AG10803 (cell line): ENCODE measurements around the gene FOXD3.

Source experiments
- DNase-seq: peaks from one replicate; pipeline ENCODE4 v3.0.0; 2010; ENCODE audit warnings: low read depth
- H3K4me3 ChIP-seq: 2 replicates; pipeline ENCODE4 v1.5.1; 2011; ENCODE audit warnings: mild to moderate bottlenecking, low read length, control low read depth
- TF ChIP-seq, protein P1 (sequence below): conservative IDR thresholded peaks from 2 replicates; pipeline ENCODE4 v1.5.1; 2011; ENCODE audit warnings: mild to moderate bottlenecking, low read length, control low read depth, inconsistent platforms

The FOXD3 gene

DNA sequence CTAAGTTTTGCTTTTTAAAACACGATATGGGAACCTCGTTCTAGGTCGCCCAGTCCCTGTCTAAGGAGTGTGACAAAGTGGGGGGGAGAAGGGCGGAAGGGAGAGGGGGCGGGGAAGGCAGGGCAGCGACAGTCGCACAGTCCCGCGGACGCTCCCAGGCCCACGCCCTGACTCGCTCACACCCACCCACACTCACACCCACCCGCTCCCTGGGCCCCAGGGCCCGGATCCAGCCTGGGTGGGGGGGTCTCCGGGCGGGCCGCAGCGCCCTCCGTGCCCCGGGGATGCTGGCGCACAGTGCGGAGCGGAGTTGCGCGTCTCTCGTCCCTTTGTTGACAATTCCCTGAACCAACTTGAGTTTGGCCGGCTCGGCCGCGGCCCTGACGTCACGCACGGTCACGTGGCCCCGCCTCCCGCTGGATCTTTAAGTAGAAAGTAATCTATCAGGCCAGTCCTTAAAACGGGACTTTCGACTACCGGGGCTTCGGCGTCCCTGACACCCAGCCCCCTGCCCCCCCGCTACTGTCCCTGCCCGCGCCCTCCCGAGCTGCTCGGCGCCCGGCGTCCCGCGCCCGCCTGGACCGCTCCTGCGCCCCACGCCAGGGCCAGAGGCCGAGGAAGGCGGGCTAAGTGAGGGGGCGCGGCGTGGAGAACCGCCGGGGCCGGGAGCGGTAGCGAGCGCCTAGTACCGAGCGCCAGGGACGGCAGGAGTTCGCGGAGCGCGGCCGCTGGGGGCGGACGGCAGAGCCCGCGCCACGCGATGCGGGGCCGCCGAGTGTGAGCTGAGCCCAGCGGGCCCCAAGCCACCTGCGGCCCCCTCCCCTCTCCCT lies at the start of gene FOXD3:
FOXD3 (plus strand) TSS at position 454 of the 830 bp plus-strand sequence. CDS start 492 bp downstream, outside the sequence.
- peak; percentile 24 for DNase-seq
- H3K4me3 ChIP-seq, result peak within 1 kb of the TSS; percentile 52
- TF ChIP-seq, protein P1, sequence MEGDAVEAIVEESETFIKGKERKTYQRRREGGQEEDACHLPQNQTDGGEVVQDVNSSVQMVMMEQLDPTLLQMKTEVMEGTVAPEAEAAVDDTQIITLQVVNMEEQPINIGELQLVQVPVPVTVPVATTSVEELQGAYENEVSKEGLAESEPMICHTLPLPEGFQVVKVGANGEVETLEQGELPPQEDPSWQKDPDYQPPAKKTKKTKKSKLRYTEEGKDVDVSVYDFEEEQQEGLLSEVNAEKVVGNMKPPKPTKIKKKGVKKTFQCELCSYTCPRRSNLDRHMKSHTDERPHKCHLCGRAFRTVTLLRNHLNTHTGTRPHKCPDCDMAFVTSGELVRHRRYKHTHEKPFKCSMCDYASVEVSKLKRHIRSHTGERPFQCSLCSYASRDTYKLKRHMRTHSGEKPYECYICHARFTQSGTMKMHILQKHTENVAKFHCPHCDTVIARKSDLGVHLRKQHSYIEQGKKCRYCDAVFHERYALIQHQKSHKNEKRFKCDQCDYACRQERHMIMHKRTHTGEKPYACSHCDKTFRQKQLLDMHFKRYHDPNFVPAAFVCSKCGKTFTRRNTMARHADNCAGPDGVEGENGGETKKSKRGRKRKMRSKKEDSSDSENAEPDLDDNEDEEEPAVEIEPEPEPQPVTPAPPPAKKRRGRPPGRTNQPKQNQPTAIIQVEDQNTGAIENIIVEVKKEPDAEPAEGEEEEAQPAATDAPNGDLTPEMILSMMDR, result no peak

DNA sequence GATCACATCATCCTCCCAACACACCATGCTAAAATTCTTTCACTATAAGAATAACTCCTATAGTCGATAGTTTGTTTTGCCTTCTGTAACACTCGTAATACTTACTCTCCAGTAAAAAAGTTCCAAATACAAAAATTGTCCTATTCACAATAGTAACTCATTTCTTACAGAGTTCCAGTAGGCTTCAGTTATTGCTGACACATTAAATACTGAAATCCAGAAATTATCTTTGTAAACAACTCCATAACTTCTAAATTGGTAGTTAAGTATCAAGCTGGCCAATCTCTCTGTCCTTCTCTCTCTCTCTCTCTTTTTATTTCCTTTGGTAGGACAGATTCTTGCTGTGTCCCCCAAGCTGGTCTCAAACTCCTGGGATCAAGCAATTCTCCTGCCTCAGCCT lies 49.6 kb upstream of the FOXD3 start:
- H3K4me3 ChIP-seq, result no peak overlapping the region
- TF ChIP-seq, protein P1, result no peak
- no peak for DNase-seq

DNA sequence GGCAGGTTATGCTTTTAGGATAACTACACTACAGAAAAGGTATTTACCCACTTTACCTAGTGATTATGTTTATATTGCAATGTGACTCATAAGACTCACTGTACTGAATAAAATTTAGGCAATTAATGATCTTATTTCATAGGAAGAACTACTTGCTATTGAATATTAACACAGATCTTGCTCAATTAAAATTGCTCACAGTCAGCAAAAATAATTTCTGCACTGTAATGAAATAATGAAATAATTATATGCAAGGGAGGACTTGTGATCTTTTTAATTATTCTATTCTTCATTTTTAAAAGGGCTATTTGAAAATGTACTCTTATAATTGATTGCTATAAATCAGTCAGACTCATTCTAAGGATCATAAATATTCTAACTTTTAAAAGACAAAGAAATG lies 48.0 kb upstream of the FOXD3 start:
- no peak overlapping the region for H3K4me3 ChIP-seq
- no peak for DNase-seq
- TF ChIP-seq, protein P1, result no peak

DNA sequence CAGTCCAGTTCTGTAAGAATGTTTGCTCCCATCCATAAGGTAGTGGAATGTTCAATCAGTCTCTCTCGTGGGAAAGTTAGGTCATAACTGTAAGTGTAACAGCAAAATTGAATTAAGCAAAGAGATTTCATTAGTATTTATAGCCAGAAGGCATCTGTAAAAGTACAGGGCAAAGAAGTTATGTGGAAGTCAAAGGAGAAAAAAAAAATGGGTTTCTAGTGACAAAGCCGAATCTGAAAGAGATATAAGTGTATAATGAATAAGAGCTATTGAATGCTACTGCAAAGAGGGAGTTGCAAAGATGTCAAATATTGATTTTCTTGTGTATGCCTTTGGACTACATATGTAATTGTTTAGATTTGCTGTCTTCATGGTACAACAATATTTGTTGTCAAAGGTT lies 47.4 kb upstream of the FOXD3 start:
- no peak for DNase-seq
- TF ChIP-seq, protein P1, result no peak
- H3K4me3 ChIP-seq, result no peak overlapping the region

DNA sequence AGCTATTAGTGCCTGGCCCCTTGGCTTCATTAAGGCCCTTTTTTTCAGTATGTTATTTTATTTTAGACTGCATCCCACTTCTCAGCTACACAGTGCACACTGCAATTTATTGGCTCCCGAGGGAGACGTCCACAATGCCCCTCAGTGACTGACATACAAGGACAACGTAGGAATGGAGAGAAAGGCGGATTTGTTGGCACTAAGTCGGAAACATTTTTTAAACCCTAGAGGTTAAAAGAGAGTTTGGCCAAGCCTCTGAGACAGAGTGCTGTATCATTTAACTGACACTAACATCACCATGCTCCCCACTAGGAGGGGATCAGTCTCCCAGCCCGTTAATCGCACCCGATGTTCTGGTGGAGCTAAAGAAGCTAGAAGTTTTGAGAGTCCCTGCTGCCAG lies 45.7 kb upstream of the FOXD3 start:
- no peak for DNase-seq
- TF ChIP-seq, protein P1, result no peak
- H3K4me3 ChIP-seq, result no peak overlapping the region

DNA sequence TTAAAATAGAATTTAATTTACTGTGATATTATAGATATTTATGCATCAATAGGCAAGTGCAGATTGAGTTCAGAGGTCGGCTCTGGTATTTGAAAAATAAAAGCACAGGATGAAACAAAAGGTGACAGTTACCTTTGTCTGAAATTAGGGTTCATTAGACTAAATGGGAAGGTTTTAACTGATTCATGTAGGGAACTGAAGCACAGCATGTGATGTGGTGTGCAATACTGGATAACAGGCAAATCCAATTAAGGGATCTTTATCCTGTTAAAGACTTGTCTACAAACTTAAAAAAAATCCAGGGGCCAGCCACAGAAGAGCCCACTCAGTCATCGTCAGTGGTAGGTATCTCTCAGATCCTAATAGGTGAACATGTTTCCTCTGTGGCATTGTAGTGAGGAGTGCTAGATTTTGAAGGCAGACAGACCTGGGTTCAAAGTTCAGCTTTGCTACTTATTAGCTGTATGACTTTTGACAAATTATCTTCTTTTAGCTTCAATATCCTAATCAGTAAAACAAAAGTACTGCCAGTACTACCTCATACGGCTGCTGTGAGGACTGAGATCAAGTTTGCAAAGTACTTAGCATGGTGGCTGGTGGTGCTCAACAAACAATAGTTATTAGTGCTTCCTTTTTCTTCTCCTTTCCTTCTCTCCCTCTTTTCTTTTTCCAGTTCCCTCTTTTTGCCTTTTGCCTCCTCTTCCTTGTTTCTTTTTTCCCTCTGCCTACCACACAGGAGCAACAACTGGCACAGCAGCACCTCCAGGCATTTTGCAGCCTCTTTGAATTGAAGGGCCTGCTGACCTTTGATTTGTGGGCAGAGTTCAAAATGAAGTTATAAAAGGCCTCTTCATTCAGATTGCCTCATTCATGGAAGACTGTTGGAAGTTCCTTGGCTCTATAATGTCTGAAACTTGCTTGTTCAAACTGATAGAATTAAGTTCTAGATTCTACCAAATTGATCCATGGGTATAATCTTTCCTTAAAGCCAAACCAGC lies 44.9 kb upstream of the FOXD3 start:
- TF ChIP-seq, protein P1, result no peak
- H3K4me3 ChIP-seq, result no peak overlapping the region
- no peak for DNase-seq
